Gastrocnemius medialis (tissue), 4 donors: ENCODE measurements around the gene PCCA.

ENCODE experiments used
- POLR2A ChIP-seq, 2 donors: fragments of 450-650 bp; IDR thresholded peaks; one replicate each; pipeline ENCODE4 v1.6.1; 2017; ENCODE audit warnings: antibody characterized with exemption in 2 of 2, mild to moderate bottlenecking in 2 of 2, moderate library complexity in 2 of 2
- TF ChIP-seq, protein P1 (sequence below), 5 experiments: fragments of 450-650 bp in 3 of 5; fragments of 200-600 bp in 2 of 5; sonication (generic) in 2 of 5; IDR thresholded peaks in 4 of 5; conservative IDR thresholded peaks in 1 of 5; 1 replicate in 4 of 5; 2 replicates in 1 of 5; pipeline ENCODE4 v1.5.1; 2016 to 2019; ENCODE audit warnings: antibody characterized with exemption in 5 of 5, mild to moderate bottlenecking in 3 of 5, moderate library complexity in 3 of 5

DNA sequence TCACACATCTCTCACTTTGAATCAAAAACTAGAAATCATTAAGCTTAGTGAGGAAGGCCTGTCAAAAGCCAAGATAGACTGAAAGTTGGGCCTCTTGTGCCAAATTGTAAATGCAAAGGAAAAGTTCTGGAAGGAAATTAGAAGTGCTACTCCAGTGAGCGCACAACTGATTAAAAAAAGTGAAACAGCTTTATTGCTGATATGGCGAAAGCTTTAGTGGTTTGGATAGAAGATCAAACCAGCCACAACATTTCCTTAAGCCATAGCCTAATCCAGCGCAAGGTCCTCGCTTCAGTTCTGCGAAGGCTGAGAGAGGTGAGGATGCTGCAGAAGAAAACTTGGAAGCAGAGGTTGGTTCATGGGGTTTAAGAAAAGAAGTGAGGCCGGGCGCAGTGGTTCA is 7.6 kb downstream of the PCCA start:
- TF ChIP-seq, protein P1, sequence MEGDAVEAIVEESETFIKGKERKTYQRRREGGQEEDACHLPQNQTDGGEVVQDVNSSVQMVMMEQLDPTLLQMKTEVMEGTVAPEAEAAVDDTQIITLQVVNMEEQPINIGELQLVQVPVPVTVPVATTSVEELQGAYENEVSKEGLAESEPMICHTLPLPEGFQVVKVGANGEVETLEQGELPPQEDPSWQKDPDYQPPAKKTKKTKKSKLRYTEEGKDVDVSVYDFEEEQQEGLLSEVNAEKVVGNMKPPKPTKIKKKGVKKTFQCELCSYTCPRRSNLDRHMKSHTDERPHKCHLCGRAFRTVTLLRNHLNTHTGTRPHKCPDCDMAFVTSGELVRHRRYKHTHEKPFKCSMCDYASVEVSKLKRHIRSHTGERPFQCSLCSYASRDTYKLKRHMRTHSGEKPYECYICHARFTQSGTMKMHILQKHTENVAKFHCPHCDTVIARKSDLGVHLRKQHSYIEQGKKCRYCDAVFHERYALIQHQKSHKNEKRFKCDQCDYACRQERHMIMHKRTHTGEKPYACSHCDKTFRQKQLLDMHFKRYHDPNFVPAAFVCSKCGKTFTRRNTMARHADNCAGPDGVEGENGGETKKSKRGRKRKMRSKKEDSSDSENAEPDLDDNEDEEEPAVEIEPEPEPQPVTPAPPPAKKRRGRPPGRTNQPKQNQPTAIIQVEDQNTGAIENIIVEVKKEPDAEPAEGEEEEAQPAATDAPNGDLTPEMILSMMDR (IDR thresholded peaks at IDR 0.05 in 4 of 5, conservative IDR thresholded peaks at IDR 0.05 in 1 of 5), result no peak
- TF ChIP-seq POLR2A (IDR thresholded peaks at IDR 0.05), result no peak
